Limb (tissue), 2 donors: ENCODE measurements around the gene ARMC8.

Source experiments
- DNase-seq, 2 donors: peaks; one replicate each; pipeline ENCODE4 v3.0.0-alpha.2; 2016; ENCODE audit errors: extremely low spot score in 2 of 2

The ARMC8 gene

DNA sequence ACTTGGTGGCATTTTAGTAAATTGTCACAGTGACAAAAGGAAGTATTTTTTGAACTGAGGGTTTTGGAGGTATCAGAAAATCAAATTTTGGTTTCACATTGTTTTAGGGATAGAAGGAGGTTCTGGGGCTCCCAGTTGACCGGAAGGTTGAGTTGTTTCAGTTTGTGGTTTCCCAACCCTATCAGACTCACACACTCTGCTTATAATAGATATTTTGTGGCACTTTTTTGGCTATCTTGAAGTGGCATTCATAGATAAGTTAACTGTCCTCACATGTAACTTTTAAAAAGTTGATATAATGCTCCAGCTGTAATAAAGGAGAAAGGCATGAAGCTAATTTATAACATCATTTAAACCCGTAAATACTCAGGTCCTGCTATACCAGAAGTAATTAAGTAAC, 12.8 kb downstream of the ARMC8 start:
- no peak for DNase-seq

DNA sequence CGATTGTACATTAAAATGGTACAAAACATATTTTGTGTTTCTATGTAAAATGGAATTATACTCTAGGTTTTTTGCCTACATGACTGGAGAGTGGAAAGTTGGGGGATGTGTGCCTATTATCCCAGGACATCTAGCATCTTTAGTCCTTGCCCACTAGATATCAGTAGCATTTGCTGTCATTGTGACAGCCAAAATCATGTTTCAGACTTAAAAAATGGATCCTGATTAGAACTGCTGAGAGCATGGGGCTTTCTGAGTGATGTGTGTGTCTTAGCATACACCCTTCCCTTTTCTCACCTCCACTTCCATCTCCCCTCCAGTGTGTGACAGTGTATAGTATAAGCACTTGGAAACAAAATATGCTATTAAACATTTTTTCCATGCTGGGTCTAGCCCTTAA, 13.3 kb downstream of the ARMC8 start:
- no peak for DNase-seq

DNA sequence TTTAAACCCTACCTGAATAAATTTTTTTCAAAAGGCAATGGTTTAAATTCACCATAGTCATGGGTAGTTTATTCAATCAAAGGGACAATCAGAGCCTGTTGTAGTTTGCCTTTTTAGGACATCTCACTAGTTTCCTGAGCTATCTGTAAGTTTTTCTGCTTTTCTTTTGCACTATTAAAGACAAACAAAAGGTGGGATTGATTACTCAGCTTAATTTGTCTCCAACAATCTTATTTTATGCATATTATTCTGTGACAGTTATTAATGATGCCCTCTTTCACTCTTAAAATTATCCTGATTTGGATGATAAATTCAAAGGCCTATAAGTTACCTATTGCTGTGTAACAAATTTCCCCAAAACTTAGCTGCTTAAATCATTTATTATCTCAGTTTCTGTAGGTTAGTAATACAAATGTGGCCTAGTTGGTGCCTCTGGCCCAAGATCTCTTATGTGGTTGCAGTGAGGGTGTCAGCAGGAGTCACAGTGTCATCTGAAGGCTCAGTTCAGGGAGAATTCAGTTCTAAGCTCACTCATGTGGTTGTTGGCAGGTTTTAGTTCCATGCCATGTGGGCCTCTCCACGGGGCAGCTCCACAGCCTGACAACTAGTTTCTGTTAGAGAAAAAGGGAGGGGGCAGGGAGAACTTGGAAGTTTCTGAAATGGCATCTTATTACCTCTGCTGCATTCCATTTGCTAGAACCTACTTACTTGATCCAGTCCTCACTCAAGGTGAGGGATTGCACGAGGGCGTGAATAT, 16.0 kb downstream of the ARMC8 start:
- no peak for DNase-seq

DNA sequence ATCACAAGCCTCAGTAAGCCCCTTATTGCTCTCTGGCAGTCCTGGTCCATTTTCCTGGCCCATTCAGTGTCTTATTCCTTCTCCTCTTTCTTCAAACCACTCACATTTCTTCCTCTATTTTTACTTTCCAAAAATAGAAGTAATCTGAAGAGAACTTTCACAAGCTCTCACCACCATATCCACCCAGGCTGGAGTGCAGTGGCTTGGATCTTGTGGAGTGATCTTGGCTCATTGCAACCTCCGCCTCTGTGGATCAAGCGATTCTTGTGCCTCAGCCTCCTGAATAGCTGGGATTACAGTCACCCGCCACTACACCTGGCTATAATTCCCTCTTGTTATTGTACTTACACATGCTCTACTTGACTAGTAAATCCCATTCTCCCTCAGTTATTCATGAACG, 16.8 kb downstream of the ARMC8 start:
- DNase-seq: no peak

DNA sequence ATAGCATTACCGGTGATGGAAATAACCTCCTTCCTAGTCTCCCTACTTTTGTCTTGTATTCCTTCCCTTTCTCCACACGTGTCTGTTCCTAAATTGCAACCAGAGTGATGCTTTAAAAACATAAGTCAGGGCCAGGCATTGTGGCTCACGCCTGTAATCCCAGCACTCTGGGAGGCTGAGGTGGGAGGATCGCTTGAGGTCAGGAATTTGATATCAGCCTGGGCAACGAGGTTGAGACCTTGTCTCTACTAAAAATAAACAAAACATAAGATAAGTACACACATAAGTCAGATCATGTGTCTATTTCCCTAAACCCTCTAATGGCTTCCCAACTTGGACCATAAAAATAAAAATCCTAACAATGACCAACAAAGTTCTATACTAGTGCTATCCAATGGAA, 18.4 kb downstream of the ARMC8 start:
- DNase-seq: no peak

DNA sequence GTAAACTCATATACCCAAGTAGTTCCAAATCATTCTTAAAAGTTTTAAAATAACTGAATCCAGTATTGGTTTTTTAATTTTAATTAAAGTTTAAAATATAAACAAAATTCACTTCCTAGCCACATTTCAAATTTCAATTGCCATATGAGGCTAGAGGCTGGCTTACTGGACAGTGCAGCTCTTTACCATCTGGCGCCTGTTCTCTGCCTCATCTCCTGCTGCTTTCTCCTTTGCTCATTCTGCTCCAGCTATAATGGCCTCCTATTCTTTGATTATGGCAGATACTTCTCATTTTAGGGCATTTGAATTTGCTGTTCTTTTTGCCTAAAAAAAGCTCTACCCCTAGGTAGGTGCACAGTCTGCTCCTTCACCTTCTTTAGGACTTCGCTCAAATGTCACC, 19.1 kb downstream of the ARMC8 start:
- no peak for DNase-seq

DNA sequence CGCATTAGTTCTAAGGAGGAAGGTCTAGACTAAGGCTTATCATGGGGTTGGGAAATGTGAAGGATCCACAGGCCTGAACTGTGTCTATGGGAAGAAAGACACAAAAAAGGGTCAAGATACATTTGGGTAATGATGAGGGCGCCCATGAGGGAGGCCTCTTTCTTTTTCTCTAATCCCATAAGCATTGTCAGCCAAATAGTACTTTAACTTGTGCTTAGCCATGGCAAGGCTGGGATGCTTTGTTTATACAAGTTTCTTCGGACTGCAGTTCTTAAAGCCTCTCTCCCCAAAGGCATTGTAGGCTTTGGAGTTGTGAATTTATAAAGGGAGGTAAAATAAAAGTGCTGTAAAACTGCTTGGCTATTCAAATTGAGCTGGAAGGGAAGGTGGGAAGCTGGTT, 23.4 kb downstream of the ARMC8 start:
- DNase-seq: no peak

DNA sequence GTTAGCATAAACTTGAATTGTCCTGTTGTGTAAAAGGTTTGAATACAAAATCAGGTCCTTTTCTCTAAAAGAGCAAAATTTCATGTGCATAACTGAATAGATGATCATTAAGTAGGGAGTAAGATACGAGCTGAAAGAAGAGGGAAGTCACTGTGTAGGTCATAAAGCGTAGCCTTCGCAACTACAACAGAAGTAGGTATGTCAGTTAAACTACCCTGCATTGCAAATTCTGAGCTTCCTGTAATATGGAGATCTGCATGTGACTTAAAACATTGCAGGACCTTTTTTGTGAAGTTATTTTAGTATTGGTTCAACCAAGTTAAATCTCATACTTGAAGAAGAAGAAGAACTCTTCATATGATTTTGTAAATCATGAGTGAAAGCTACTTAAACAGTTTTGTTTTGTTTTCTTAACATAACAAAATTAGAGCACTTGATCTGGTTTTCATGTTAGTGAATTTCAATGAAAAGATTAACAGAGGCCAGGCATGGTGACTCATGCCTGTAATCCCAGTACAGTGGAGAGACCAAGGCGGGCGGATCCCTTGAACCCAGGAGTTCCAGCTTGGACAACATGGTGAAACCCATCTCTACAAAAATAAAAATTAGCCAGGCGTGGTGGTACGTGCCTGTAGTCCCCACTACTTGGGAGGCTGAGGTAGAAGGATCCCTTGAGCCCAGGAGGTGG, 26.4 kb downstream of the ARMC8 start:
- DNase-seq: no peak

DNA sequence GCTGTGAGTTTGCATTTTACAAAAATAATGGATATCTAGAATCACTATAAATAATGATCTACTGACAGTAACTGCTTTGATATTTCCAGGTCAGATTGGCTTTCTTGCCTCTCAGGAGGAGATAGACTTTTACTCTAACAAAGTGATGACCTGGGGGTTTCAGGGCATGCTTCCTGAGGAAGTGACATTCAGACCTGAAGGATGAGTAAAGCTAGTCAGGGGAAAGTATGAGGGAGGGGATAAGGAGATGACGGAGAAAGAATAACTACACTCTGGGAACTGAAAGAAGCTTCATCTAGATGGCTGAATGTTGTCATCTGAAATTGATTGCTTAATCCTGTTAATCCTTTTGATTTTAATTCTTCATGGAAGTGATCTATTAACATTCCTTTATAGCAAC, 32.2 kb downstream of the ARMC8 start:
- DNase-seq: no peak

DNA sequence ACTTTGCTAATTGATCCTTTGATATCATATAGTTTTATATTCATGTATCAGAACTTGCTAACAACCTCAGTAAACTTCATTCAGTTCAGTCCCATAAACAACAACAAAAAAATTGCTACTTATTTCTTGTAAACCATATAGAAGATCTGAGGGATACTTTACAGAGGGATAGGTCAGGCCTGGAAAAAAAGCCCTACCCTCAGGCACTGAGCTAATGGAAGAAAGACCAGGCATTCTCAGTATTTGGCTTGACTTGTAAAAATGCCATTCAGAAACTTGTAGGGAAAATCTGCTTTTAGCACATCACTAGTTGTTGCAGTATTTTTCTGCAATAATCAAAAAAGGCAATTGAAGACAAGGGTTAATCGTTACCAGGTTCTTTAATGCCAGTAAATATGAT, 33.1 kb downstream of the ARMC8 start:
- no peak for DNase-seq

DNA sequence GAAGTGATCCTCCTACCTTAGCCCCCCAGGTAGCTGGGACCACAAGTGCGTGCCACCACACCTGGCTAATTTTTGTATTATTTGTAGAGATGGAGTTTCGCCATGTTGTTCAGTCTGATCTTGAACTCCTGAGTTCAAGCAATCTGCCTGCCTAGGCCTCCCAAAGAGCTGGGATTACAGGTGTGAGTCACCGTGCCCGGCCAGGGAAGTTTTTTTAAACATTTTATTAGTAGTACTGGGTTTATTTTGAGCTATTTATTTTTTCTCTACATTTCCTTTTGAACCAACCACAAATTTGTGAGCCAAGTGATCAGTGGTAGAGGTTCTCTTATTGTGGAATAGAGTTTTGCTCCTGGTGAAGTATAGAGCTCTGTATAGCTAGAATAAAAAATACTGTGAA, 33.7 kb downstream of the ARMC8 start:
- DNase-seq: no peak

DNA sequence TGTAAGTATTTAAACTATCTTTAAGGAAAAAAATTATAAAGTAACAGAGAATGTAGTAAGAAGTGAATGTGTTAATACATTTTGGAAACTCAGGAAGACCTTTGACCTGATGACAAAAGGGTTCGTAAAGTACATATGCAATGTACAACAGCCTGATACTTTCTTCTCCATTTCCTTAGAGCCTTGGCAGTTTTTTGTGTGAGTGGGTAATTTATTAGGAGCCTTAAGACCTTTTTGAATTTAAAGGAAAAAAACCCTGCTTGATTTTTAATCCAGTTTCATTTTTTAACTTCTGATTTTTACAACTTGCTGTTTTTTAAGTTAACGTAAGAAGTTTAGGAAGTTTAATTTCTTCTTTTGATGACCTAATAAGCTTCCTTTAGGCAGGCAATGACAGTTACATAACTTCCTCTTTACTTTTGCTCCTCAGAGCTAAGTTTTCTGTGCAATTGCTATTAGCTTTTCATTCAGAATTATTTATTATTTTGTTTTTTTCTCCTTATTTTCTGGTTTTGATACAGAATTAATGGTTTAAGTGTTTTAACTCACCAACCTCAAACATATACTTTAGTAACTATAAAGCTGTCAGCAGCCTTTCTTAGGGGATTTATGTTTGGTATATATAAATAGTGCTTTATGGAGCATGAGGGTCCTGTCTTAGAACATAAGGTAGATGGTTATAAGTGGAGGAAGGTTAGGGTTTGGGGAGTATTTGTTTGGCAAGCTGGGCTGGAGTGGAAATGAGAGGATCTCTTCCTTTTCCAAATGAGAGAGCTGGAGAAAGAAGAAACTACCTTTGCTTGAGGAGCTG, 35.2 kb downstream of the ARMC8 start:
- no peak for DNase-seq

DNA sequence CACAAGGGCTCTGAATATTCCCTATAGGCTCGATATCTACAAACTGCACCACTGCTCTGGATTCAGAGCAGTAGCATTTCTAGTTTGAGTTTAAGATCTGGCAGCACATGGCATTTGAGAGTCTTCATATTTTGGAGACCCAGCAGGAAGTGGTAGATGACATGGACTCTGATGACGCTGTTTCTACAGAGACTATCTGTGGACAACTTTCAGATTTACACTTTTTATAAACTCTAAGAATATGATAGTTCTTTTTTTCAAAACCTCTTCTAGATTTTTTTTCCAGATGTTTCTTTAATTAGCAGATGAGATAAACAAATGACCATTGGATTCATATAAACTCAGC, 35.8 kb downstream of the ARMC8 start:
- DNase-seq: no peak

DNA sequence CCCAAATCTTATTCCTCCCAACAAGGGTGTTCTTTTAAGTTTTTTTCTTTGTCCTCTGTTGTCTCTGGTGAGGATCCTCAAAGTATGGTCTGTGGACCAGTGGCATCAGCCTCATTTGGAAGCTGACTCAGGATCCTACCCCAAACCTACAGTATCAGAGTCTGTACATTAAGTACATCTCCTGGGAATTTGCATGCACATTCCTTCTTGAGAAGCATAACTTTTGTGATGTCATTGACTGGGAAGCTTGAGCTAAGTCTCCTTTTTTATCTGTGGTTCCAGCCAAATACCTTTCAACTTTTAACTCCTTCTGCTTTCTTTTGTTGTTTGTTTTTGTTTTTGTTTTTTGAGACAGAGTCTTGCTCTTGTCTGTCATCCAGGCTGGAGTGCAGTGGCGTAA, 40.5 kb downstream of the ARMC8 start:
- no peak for DNase-seq

DNA sequence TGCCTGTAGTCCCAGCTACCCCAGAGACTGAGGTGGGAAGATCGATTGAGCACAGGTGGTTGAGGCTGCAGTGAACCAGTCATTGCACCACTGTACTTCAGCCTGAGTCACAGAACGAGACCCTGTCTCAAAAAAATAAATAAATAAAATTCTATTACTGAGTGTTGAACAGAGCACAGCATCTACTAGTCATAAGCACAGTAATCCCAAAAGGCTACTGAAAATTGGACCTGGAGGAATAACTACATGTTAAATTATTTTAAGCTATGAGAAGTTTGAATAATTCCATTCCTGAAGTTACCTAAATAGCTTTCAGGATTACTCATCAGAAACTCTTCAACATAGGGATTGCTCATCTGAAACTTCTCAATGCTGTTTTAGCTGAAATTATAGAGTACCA, 43.4 kb downstream of the ARMC8 start:
- DNase-seq: no peak

DNA sequence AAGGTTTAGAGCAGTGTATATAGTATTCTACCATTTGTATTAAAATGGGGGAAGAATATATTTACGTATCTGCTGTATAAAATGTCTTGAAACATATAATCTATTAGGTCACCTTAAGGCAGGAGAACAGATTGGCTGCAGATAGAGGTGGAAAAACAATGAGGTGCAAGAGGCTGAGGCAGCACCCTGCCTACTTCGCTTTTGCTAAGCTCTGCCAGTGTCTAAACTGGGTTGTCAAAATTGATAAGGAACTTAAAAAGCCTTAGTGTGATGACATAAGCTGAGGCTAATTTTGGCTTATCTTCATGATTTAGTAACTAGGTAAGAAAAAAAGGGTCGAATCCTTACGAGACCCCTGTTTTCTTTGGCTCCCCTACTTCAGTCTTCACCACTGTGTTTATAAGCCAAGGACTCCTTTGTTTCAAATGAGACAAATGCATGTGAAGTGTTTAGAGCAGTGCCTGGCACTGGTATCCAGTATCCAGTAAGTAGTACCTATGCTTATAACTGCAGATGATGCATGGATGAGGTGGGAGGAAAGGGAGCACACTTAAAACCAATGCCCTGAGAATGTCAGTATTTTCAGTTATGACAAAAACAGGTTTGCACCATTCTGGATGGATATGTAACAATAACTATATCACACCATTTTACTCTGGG, 45.7 kb downstream of the ARMC8 start:
- DNase-seq: no peak

DNA sequence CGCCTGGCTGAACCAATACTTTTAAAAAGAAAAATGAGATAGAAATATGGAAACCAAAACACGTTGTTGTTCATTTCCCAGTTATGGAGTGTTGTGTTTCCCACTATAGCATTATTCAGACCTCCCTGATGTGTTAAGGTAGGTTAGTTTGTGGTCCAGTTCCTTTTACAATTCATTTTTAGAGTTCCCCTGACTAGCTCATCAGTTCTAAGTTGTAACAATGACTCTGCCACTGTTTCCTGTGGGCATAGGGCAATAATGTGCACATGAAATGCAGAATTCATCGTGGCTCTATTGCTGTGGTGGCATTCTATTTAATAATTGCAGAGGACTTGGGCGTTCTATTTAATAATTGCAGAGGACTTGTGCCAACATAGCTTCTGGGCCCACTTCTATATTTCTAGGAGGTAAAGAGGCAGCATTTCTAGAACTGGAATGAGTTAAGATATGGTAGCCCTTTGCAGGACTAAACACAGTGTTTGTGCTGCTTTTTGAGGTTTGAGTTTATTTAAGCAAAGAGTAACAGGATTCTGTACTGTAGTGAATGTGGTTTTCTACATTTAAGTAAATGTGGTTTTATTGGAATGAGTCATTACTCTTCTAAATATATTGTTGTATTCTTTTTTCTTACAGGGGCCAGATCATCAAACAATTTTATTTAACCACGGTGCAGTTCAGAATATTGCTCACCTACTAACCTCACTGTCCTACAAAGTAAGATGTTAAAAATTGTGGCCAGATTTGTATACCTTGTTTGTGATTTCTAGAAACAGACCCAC, 47.5 kb downstream of the ARMC8 start:
- no peak for DNase-seq

DNA sequence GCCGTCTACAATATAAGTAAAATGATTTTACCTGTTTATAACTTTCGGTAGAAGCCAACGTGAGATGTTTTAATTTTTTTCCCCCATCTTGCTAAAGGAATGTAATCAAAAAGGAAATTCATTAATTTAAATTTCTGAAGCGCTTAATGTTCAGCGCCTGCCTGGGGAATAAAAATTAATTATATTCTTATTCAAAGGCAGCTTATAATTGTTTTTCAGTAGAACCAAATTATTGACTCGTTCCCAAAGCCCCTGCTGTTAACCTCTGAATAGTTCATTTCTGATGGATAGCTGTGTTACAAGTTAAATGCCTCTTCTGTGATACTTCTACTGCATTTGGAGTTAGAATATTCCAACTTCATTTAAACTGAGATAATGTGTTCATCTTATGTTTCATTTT, 51.6 kb downstream of the ARMC8 start:
- DNase-seq: no peak

DNA sequence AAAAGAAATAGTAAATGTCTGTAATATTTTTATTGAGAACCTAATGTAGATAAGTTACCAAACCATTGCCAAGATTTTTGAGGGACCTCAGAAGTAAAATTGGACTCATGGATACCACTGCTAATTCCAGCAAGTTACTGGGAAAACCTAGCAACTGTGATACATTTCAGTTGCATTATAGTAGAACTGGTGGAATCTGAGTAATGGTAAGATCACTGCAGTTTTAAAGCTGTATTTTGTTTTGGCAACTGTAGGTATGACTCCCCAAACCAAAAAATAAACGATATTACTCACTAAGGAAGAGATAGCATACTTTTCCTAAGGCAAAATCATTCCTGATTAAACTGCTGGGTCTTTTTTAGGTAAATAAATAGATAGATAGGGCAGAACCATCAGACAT, 54.0 kb downstream of the ARMC8 start:
- DNase-seq: no peak

DNA sequence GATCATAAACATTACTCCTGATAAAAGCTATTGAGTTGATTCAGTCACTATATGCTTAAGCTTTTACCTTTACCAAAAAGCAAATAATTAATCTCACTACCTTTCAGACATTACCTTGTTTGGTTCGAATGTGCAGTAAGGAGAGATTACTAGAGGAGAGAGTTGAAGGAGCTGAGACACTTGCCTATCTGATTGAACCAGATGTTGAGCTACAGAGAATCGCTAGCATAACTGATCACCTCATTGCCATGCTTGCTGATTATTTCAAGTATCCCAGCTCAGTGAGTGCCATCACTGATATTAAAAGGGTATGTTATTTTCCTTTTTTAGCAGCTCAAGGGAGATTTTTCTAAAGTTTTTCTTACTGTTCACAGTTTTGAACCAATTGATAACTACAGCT, 54.6 kb downstream of the ARMC8 start:
- no peak for DNase-seq

DNA sequence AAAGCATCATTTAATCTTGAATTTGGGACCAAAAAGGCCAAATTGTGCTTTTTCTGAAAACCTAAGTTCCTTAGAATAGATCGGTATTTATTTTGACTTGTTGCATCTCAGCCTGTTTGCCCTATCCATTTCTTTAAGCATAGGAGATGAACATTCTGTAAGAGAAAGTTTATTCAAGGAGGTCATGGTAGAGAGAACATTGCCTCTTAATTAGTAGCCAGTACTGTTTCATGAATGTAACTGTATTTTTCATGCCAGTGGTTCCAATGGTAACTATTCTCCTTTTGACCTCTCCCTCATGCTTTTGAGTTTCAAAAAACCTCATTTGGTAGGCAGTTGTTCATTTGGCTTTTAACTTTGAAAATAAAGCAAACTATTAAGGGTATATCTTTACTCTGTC, 55.4 kb downstream of the ARMC8 start:
- no peak for DNase-seq
